Measurements from ENCODE around the gene ZNF90.
"Not testable (repeated sequence)": the region's sequence is repeated elsewhere in the genome, so short reads cannot be mapped to it uniquely, and the experiment has no call there.

Gene ZNF90

GRCh38 chr19:20077791-20078463 lies at the start of gene ZNF90:
ZNF90 (plus strand) TSS chr19:20078000; CDS start chr19:20078133, 133 bp downstream.
- peak; percentile 93 for DNase-seq

- no peak for DNase-seq
These were observed 49.2 kb upstream of the ZNF90 start for GRCh38 chr19:20028611-20029010.

- DNase-seq, result no peak
These were observed 41.9 kb upstream of the ZNF90 start for GRCh38 chr19:20035935-20036334.

GRCh38 chr19:20038358-20039202 lies 39.2 kb upstream of the ZNF90 start:
- peak; percentile 21 for DNase-seq

GRCh38 chr19:20039203-20039723 lies 38.5 kb upstream of the ZNF90 start, which contains the start of gene ZNF682:
ZNF682 (minus strand) TSS chr19:20039505; CDS start chr19:20039345, 160 bp downstream.
- DNase-seq, result peak; percentile 97

GRCh38 chr19:20044663-20045062 lies 33.1 kb upstream of the ZNF90 start:
- no peak for DNase-seq

GRCh38 chr19:20045742-20046141 lies 32.1 kb upstream of the ZNF90 start:
- not testable (repeated sequence) for DNase-seq

GRCh38 chr19:20051841-20052768 lies 25.7 kb upstream of the ZNF90 start:
- DNase-seq, result peak; percentile 74

GRCh38 chr19:20058738-20059137 lies 19.1 kb upstream of the ZNF90 start:
- not testable (repeated sequence) for DNase-seq

- DNase-seq, result no peak
These were observed 17.5 kb upstream of the ZNF90 start for GRCh38 chr19:20060282-20060681.

- no peak for DNase-seq
These were observed 10.9 kb upstream of the ZNF90 start for GRCh38 chr19:20066861-20067260.

GRCh38 chr19:20067943-20068342 lies 9.9 kb upstream of the ZNF90 start:
- DNase-seq, result no peak

- DNase-seq, result not testable (repeated sequence)
These were observed 9.2 kb upstream of the ZNF90 start for GRCh38 chr19:20068559-20068958.

GRCh38 chr19:20070691-20071090 lies 7.1 kb upstream of the ZNF90 start:
- DNase-seq, result no peak

- no peak for DNase-seq
These were observed 4.9 kb upstream of the ZNF90 start for GRCh38 chr19:20072936-20073335.

GRCh38 chr19:20078581-20079031 lies 806 bp downstream of the ZNF90 start:
- DNase-seq, result peak; percentile 7

- DNase-seq, result no peak
These were observed 1.7 kb downstream of the ZNF90 start for GRCh38 chr19:20079476-20079875.

- DNase-seq, result no peak
These were observed 2.9 kb downstream of the ZNF90 start for GRCh38 chr19:20080656-20081055.

GRCh38 chr19:20082232-20082833 lies 4.5 kb downstream of the ZNF90 start:
- not testable (repeated sequence) for DNase-seq

- DNase-seq, result not testable (repeated sequence)
These were observed 5.1 kb downstream of the ZNF90 start for GRCh38 chr19:20082876-20083275.

GRCh38 chr19:20102097-20102496 lies 24.3 kb downstream of the ZNF90 start:
- DNase-seq, result no peak
